ENCODE data around the gene MAPK13.
"Not testable (repeated sequence)": the region's sequence is repeated elsewhere in the genome, so short reads cannot be mapped to it uniquely, and the experiment has no call there.

Gene MAPK13

GRCh38 chr6:36128793-36129192 lies 1.5 kb upstream of the MAPK13 start:
- DNase-seq, result no peak

- not testable (repeated sequence) for DNase-seq
Observed at GRCh38 chr6:36129334-36129733, 979 bp upstream of the MAPK13 start.

- peak; percentile 57 to 64 for DNase-seq
Observed at GRCh38 chr6:36130667-36131510, 576 bp downstream of the MAPK13 start.

GRCh38 chr6:36131511-36132245 lies 1.4 kb downstream of the MAPK13 start:
- DNase-seq, result peak; percentile 29 to 63

GRCh38 chr6:36132246-36132895 lies 2.1 kb downstream of the MAPK13 start:
- DNase-seq, result no peak

GRCh38 chr6:36133148-36133547 lies 2.8 kb downstream of the MAPK13 start:
- no peak for DNase-seq

GRCh38 chr6:36133912-36134311 lies 3.6 kb downstream of the MAPK13 start:
- DNase-seq, result no peak

GRCh38 chr6:36135053-36135731 lies 4.9 kb downstream of the MAPK13 start:
- DNase-seq, result no peak

GRCh38 chr6:36136034-36136433 lies 5.7 kb downstream of the MAPK13 start:
- DNase-seq, result no peak

- DNase-seq, result no peak
Observed at GRCh38 chr6:36136551-36136950, 6.2 kb downstream of the MAPK13 start.

- no peak for DNase-seq
Observed at GRCh38 chr6:36138667-36139066, 8.4 kb downstream of the MAPK13 start.

- no peak for DNase-seq
Observed at GRCh38 chr6:36139431-36139830, 9.1 kb downstream of the MAPK13 start.

- no peak for DNase-seq
Observed at GRCh38 chr6:36139991-36140710, 9.8 kb downstream of the MAPK13 start.

- DNase-seq, result no peak
Observed at GRCh38 chr6:36141091-36141490, 10.8 kb downstream of the MAPK13 start.

GRCh38 chr6:36141961-36142360 lies 11.6 kb downstream of the MAPK13 start:
- DNase-seq, result no peak

GRCh38 chr6:36142971-36143838 lies 12.9 kb downstream of the MAPK13 start:
- no peak for DNase-seq

- no peak for DNase-seq
Observed at GRCh38 chr6:36145495-36145894, 15.2 kb downstream of the MAPK13 start.

- DNase-seq, result no peak
Observed at GRCh38 chr6:36147294-36147693, 17.0 kb downstream of the MAPK13 start.

- no peak for DNase-seq
Observed at GRCh38 chr6:36149476-36149875, 19.2 kb downstream of the MAPK13 start.

GRCh38 chr6:36150283-36150682 lies 20.0 kb downstream of the MAPK13 start:
- DNase-seq, result no peak

- DNase-seq, result no peak
Observed at GRCh38 chr6:36154286-36154685, 24.0 kb downstream of the MAPK13 start.

All from CD4-positive, alpha-beta T cell treated with Interleukin-1 beta for 1 hour (primary cell).